Calu3 (cell line): ENCODE results near the gene COX7A1. TPM values are rescaled to one million over a fixed set of nuclear protein-coding genes. Genes with fewer than 3 reads are reported as not detected.

Source experiments
- BruUV-seq: library from RNA; stranded (reverse); fragments of 400-500 nt; replicated peaks from 2 replicates; lab custom pipeline; 2021; lab: Mats Ljungman, UMichigan
- CTCF ChIA-PET: fragments of 300-600 bp; sonication (Branson Sonifier 250); formaldehyde crosslinking; loops from one replicate; lab custom pipeline; 2022; ENCODE audit warnings: antibody characterized with exemption; lab: Charles Lee
- DNase-seq: peaks from one replicate; pipeline ENCODE4 v3.0.0; 2022
- H3K27ac Mint-ChIP-seq: one replicate; pipeline ENCODE4 v1.8.0; 2022; ENCODE audit warnings: mixed read lengths; ENCODE audit not compliant: unreplicated experiment
- H3K27me3 Mint-ChIP-seq: one replicate; pipeline ENCODE4 v1.8.0; 2022; ENCODE audit warnings: mixed read lengths; ENCODE audit not compliant: unreplicated experiment
- H3K36me3 Mint-ChIP-seq: one replicate; pipeline ENCODE4 v1.8.0; 2022; ENCODE audit warnings: mild to moderate bottlenecking, moderate library complexity, mixed read lengths; ENCODE audit not compliant: insufficient read depth, unreplicated experiment
- H3K4me1 Mint-ChIP-seq: one replicate; pipeline ENCODE4 v1.8.0; 2022; ENCODE audit warnings: mild to moderate bottlenecking, low read depth, mixed read lengths; ENCODE audit not compliant: unreplicated experiment
- H3K4me3 Mint-ChIP-seq: one replicate; pipeline ENCODE4 v1.8.0; 2022; ENCODE audit warnings: mild to moderate bottlenecking, low read depth, moderate library complexity, mixed read lengths; ENCODE audit not compliant: unreplicated experiment
- H3K9me3 Mint-ChIP-seq: one replicate; pipeline ENCODE4 v1.8.0; 2022; ENCODE audit warnings: low read depth, mixed read lengths; ENCODE audit not compliant: unreplicated experiment
- intact Hi-C: fragments of 100-400 bp; cut with micrococcal nuclease; formaldehyde crosslinking; loops from one replicate; pipeline ENCODE4 v1.10.0; 2022; ENCODE audit not compliant: unreplicated experiment
- total RNA-seq: library from RNA; stranded (reverse); gene quantifications from 2 replicates; pipeline ENCODE4 v1.2.3, GENCODE V29; 2022
- TF ChIP-seq, protein P1 (sequence below): fragments of 200-600 bp; IDR thresholded peaks from one replicate; pipeline ENCODE4 v1.8.0; 2022; ENCODE audit warnings: antibody characterized with exemption; ENCODE audit not compliant: unreplicated experiment

Gene COX7A1
- total RNA-seq, 1 experiment from 2014 or later, result not detected

DNA sequence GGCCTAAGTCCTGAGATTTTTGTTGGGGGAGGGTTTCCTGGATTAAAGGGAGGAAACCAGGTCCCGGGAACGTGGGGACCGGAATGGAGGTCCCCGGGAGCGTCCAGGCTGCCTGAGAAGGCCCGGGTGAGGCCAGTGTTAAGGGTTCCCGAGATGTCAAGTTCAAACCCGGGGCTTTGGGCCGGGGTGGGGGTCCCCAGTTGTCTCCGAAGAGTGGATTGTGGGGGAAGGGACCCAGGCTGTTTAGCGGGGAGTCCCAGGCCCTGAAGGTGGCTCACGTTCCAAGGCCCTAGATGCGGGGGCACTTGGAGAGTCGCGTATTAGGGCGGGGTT, 262 bp downstream of the COX7A1 start:
- no peak overlapping the region for H3K27ac Mint-ChIP-seq
- H3K9me3 Mint-ChIP-seq, result no peaks in the 10 kb centered on the region
- intact Hi-C loops, result no loop called here
- no peak overlapping the region for H3K4me3 Mint-ChIP-seq
- BruUV-seq, result no TSS peak
- no peaks in the 10 kb centered on the region for H3K27me3 Mint-ChIP-seq
- peaks cover 57% of the 10 kb centered on the region for H3K36me3 Mint-ChIP-seq
- CTCF ChIA-PET, result interaction anchor here (0.6 kb wide), 1 partner anchor 18 kb away, joined by 5 read pairs; no protein-coding TSS in a partner anchor
- H3K4me1 Mint-ChIP-seq, result peaks cover 12% of the 10 kb centered on the region
- DNase-seq, result no peak
- TF ChIP-seq, protein P1, sequence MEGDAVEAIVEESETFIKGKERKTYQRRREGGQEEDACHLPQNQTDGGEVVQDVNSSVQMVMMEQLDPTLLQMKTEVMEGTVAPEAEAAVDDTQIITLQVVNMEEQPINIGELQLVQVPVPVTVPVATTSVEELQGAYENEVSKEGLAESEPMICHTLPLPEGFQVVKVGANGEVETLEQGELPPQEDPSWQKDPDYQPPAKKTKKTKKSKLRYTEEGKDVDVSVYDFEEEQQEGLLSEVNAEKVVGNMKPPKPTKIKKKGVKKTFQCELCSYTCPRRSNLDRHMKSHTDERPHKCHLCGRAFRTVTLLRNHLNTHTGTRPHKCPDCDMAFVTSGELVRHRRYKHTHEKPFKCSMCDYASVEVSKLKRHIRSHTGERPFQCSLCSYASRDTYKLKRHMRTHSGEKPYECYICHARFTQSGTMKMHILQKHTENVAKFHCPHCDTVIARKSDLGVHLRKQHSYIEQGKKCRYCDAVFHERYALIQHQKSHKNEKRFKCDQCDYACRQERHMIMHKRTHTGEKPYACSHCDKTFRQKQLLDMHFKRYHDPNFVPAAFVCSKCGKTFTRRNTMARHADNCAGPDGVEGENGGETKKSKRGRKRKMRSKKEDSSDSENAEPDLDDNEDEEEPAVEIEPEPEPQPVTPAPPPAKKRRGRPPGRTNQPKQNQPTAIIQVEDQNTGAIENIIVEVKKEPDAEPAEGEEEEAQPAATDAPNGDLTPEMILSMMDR, result no peak

DNA sequence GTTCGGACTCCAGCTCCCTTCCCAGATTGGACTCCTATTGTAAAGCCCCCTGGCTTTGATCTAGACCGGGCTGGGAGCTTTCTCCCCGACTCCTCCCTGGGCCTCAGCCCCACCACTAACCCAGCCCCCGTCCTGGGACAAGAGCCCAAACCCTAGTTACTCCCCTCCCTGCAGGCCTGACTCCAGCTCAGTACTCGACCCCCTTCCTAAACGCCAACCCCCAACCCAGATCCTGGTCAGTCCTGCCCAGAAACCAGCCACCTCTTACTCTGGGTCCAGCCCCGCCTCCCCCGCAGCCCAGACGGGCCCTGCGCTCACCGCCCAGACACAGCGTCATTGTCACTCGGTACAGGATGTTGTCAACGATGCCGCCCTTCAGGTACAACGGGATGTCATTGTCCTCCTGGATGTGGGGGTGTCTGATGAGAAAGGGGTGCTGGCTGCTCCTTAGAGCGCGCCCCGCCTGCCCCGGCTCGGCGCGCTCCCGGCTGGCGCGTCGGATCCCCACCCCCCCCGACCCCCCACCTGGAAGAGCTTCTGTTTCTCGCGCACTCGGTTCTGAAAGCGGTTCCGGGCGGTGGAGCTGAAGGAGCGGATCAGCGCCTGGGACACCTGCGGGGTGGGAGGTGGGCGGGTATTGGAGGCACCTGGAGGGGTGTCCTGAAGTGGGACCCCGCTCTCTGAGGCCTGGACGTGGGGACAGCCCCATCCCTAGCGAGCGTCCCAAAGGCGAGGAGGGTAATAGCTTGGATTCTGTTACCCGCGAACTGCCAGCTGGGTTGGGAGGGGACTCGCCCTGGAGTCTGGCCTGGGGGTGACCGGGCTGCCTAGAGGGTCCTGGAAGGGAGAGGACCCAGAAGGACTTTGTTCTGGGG, 866 bp downstream of the COX7A1 start:
- no peak for DNase-seq
- no peaks in the 10 kb centered on the region for H3K27me3 Mint-ChIP-seq
- CTCF ChIA-PET, result interaction anchor here (0.6 kb wide), 1 partner anchor 18 kb away, joined by 5 read pairs; no protein-coding TSS in a partner anchor
- no peak overlapping the region for H3K27ac Mint-ChIP-seq
- peaks cover 61% of the 10 kb centered on the region for H3K36me3 Mint-ChIP-seq
- H3K4me3 Mint-ChIP-seq, result no peak overlapping the region
- TF ChIP-seq, protein P1, result no peak
- BruUV-seq, result no TSS peak
- H3K4me1 Mint-ChIP-seq, result peaks cover 6% of the 10 kb centered on the region
- H3K9me3 Mint-ChIP-seq, result no peaks in the 10 kb centered on the region
- intact Hi-C loops, result no loop called here

- peaks cover 69% of the 10 kb centered on the region for H3K36me3 Mint-ChIP-seq
- H3K27ac Mint-ChIP-seq, result no peak overlapping the region
Measured at GRCh38 chr19:36150586-36150985, 1.7 kb downstream of the COX7A1 start.

GRCh38 chr19:36149673-36150406, 2.4 kb downstream of the COX7A1 start:
- H3K4me3 Mint-ChIP-seq, result no peak overlapping the region
- CTCF ChIA-PET, result no interaction called here
- no peak overlapping the region for H3K27ac Mint-ChIP-seq
- intact Hi-C loops, result no loop called here
- no peaks in the 10 kb centered on the region for H3K27me3 Mint-ChIP-seq
- no peaks in the 10 kb centered on the region for H3K4me1 Mint-ChIP-seq
- TSS peak; percentile 72 for BruUV-seq
- TF ChIP-seq, protein P1, result no peak
- no peaks in the 10 kb centered on the region for H3K9me3 Mint-ChIP-seq
- no peak for DNase-seq
- peaks cover 70% of the 10 kb centered on the region for H3K36me3 Mint-ChIP-seq

More at GRCh38 chr19:36150586-36150985, 1.7 kb downstream of the COX7A1 start:
- DNase-seq, result no peak
- H3K27me3 Mint-ChIP-seq, result no peaks in the 10 kb centered on the region
- no peaks in the 10 kb centered on the region for H3K9me3 Mint-ChIP-seq
- CTCF ChIA-PET, result no interaction called here
- no TSS peak for BruUV-seq
- TF ChIP-seq, protein P1, result no peak
- intact Hi-C loops, result no loop called here
- H3K4me3 Mint-ChIP-seq, result no peak overlapping the region
- no peaks in the 10 kb centered on the region for H3K4me1 Mint-ChIP-seq
